Left hindlimb (tissue), 1 donor: ENCODE measurements around the gene UGP2.
"Not testable (repeated sequence)": the region's sequence is repeated elsewhere in the genome, so short reads cannot be mapped to it uniquely, and the experiment has no call there.

ENCODE experiments used
- DNase-seq: peaks from one replicate; pipeline ENCODE4 v3.0.0-alpha.2; 2018

The UGP2 gene

GRCh38 chr2:63841254-63842022, at the start of gene UGP2:
UGP2 (plus strand) TSS chr2:63841896; CDS start chr2:63842186, 290 bp downstream.
- peak; percentile 97 for DNase-seq

GRCh38 chr2:63792530-63792929, 49.2 kb upstream of the UGP2 start:
- no peak for DNase-seq

- DNase-seq: no peak
Measured at GRCh38 chr2:63796366-63796765, 45.3 kb upstream of the UGP2 start.

- no peak for DNase-seq
Measured at GRCh38 chr2:63796796-63797195, 44.9 kb upstream of the UGP2 start.

GRCh38 chr2:63801455-63801854, 40.2 kb upstream of the UGP2 start:
- DNase-seq: no peak

- no peak for DNase-seq
Measured at GRCh38 chr2:63805412-63805811, 36.3 kb upstream of the UGP2 start.

GRCh38 chr2:63808036-63808435, 33.7 kb upstream of the UGP2 start:
- DNase-seq: not testable (repeated sequence)

GRCh38 chr2:63808911-63809310, 32.8 kb upstream of the UGP2 start:
- DNase-seq: not testable (repeated sequence)

GRCh38 chr2:63811063-63811462, 30.6 kb upstream of the UGP2 start:
- no peak for DNase-seq

- DNase-seq: not testable (repeated sequence)
Measured at GRCh38 chr2:63811870-63812269, 29.8 kb upstream of the UGP2 start.

GRCh38 chr2:63814114-63814513, 27.6 kb upstream of the UGP2 start:
- DNase-seq: no peak

GRCh38 chr2:63817382-63817781, 24.3 kb upstream of the UGP2 start:
- no peak for DNase-seq

- no peak for DNase-seq
Measured at GRCh38 chr2:63818271-63818670, 23.4 kb upstream of the UGP2 start.

- no peak for DNase-seq
Measured at GRCh38 chr2:63819256-63819655, 22.4 kb upstream of the UGP2 start.

- DNase-seq: peak; percentile 47
Measured at GRCh38 chr2:63819765-63820717, 21.7 kb upstream of the UGP2 start.

- no peak for DNase-seq
Measured at GRCh38 chr2:63820969-63821368, 20.7 kb upstream of the UGP2 start.

GRCh38 chr2:63821396-63821795, 20.3 kb upstream of the UGP2 start:
- no peak for DNase-seq

- no peak for DNase-seq
Measured at GRCh38 chr2:63822478-63822877, 19.2 kb upstream of the UGP2 start.

GRCh38 chr2:63827749-63828148, 13.9 kb upstream of the UGP2 start:
- no peak for DNase-seq

- DNase-seq: no peak
Measured at GRCh38 chr2:63831176-63831575, 10.5 kb upstream of the UGP2 start.

- DNase-seq: no peak
Measured at GRCh38 chr2:63834401-63834800, 7.3 kb upstream of the UGP2 start.

- DNase-seq: no peak
Measured at GRCh38 chr2:63837036-63837594, 4.6 kb upstream of the UGP2 start.

GRCh38 chr2:63840081-63840784, 1.5 kb upstream of the UGP2 start:
- no peak for DNase-seq
